ENCODE results near the gene LRRC7.

The LRRC7 gene

GRCh38 chr1:70103770-70104169, 536.0 kb downstream of the LRRC7 start:
- H3K9me3 ChIP-seq (replicated peaks; ENCODE audit: insufficient read depth, low read length): no peaks in the 10 kb centered on the region
- TF ChIP-seq EZH2 (optimal IDR thresholded peaks at IDR 0.05; ENCODE audit: low read depth, low read length) (no peak), EZH2phosphoT487 (IDR thresholded peaks at IDR 0.05; ENCODE audit: low read length) (no peak), CTCF (IDR thresholded peaks at IDR 0.05; ENCODE audit: low read length) (no peak)
- no peaks in the 10 kb centered on the region; the same call in 1 of the 2 replicates for H3K9me2 ChIP-seq (replicated peaks; ENCODE audit: insufficient read depth, low read length)
- DNase-seq: no peak
- H3K4me2 ChIP-seq (ENCODE audit: low read depth, low read length): no peak overlapping the region
- H3F3A ChIP-seq (ENCODE audit: insufficient read depth, low read length): no peaks in the 10 kb centered on the region
- H3K79me2 ChIP-seq (ENCODE audit: low read length): no peaks in the 10 kb centered on the region
- H3K27ac ChIP-seq (ENCODE audit: low read length): no peak overlapping the region
- H2AFZ ChIP-seq (ENCODE audit: low read length): no peak overlapping the region
- no peaks in the 10 kb centered on the region for H4K20me1 ChIP-seq (ENCODE audit: insufficient read depth, low read length)
- no peaks in the 10 kb centered on the region for H3K27me3 ChIP-seq (replicated peaks; ENCODE audit: insufficient read depth, low read length)
- no peak overlapping the region for H3K4me3 ChIP-seq (ENCODE audit: low read length)
- H3K4me1 ChIP-seq (ENCODE audit: low read length): no peaks in the 10 kb centered on the region
- H3K9ac ChIP-seq (ENCODE audit: low read length): no peak overlapping the region
- no peaks in the 10 kb centered on the region for H3K36me3 ChIP-seq (replicated peaks; ENCODE audit: insufficient read depth, low read length)

DNA sequence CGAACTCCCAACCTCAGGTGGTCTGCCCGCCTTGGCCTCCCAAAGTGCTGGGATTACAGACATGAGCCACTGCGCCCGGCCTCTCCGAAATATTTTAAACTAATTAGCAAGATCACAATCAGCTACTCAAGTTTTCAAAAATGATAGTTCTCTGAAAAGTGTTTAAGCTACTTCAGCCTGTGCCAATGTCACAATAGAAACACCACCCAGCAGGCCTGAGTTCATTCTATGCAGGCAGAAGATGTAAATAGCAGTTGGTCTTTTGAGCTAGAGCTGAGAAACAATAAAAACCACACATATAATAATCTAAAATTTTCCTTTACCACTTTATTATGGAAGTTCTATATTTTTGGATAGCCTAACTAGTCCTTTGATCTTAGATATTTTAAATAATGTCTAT, 541.5 kb downstream of the LRRC7 start:
- Histone ChIP-seq H3K4me2 (ENCODE audit: low read depth, low read length) (no peak overlapping the region), H4K20me1 (ENCODE audit: insufficient read depth, low read length) (no peaks in the 10 kb centered on the region), H2AFZ (ENCODE audit: low read length) (no peak overlapping the region), H3K36me3 (replicated peaks; ENCODE audit: insufficient read depth, low read length) (no peaks in the 10 kb centered on the region), H3K4me1 (ENCODE audit: low read length) (no peaks in the 10 kb centered on the region), H3K9ac (ENCODE audit: low read length) (no peak overlapping the region), H3K27ac (ENCODE audit: low read length) (no peak overlapping the region), H3F3A (ENCODE audit: insufficient read depth, low read length) (no peaks in the 10 kb centered on the region), H3K27me3 (replicated peaks; ENCODE audit: insufficient read depth, low read length) (no peaks in the 10 kb centered on the region), H3K4me3 (ENCODE audit: low read length) (no peak overlapping the region), H3K9me2 (replicated peaks; ENCODE audit: insufficient read depth, low read length) (no peaks in the 10 kb centered on the region), H3K9me3 (replicated peaks; ENCODE audit: insufficient read depth, low read length) (no peaks in the 10 kb centered on the region), H3K79me2 (ENCODE audit: low read length) (no peaks in the 10 kb centered on the region)
- TF ChIP-seq EZH2 (optimal IDR thresholded peaks at IDR 0.05; ENCODE audit: low read depth, low read length) (no peak), EZH2phosphoT487 (IDR thresholded peaks at IDR 0.05; ENCODE audit: low read length) (no peak), CTCF (IDR thresholded peaks at IDR 0.05; ENCODE audit: low read length) (no peak)
- DNase-seq: no peak

DNA sequence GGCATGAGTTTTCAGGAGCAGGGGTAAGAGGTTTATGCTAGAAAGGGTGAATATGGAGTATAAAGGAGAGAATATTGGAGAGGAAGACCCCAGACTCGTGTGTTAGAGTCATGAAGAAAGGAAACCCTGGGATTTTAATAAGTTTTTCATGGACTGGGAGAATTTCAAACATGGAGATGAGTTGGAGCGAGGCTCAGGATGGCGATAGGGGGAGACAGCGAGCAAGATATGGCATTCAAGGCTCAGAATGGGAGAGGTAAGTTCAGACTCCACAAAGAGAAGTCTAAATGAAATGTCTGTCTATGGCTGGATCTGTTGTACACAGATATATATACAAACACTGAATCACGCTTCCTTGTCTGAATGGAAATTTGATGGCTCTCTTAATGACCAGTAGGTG, 545.1 kb downstream of the LRRC7 start:
- H3K9me3 ChIP-seq (replicated peaks; ENCODE audit: insufficient read depth, low read length): no peaks in the 10 kb centered on the region
- no peak overlapping the region for H3K27ac ChIP-seq (ENCODE audit: low read length)
- H3K9ac ChIP-seq (ENCODE audit: low read length): no peak overlapping the region
- H3K4me1 ChIP-seq (ENCODE audit: low read length): no peaks in the 10 kb centered on the region
- H3F3A ChIP-seq (ENCODE audit: insufficient read depth, low read length): no peaks in the 10 kb centered on the region
- no peaks in the 10 kb centered on the region for H3K79me2 ChIP-seq (ENCODE audit: low read length)
- H4K20me1 ChIP-seq (ENCODE audit: insufficient read depth, low read length): no peaks in the 10 kb centered on the region
- no peak overlapping the region for H2AFZ ChIP-seq (ENCODE audit: low read length)
- no peaks in the 10 kb centered on the region for H3K9me2 ChIP-seq (replicated peaks; ENCODE audit: insufficient read depth, low read length)
- no peak for DNase-seq
- no peaks in the 10 kb centered on the region for H3K36me3 ChIP-seq (replicated peaks; ENCODE audit: insufficient read depth, low read length)
- no peak overlapping the region for H3K4me2 ChIP-seq (ENCODE audit: low read depth, low read length)
- H3K4me3 ChIP-seq (ENCODE audit: low read length): no peak overlapping the region
- H3K27me3 ChIP-seq (replicated peaks; ENCODE audit: insufficient read depth, low read length): no peaks in the 10 kb centered on the region
- TF ChIP-seq EZH2 (optimal IDR thresholded peaks at IDR 0.05; ENCODE audit: low read depth, low read length) (no peak), EZH2phosphoT487 (IDR thresholded peaks at IDR 0.05; ENCODE audit: low read length) (no peak), CTCF (IDR thresholded peaks at IDR 0.05; ENCODE audit: low read length) (no peak)
